Astrocyte of the spinal cord (primary cell): ENCODE results near the gene NR5A2.

Experiments used
- DNase-seq: peaks from one replicate; pipeline ENCODE4 v3.0.0; 2011; ENCODE audit warnings: low read depth, low spot score
- H3K4me3 ChIP-seq: 2 replicates; pipeline ENCODE4 v1.5.1; 2011; ENCODE audit warnings: low read depth, mild to moderate bottlenecking, low read length, moderate library complexity
- in situ Hi-C: cut with HindIII; loops from 2 replicates; pipeline ENCODE4 v1.10.0; 2017; ENCODE audit warnings: low sequenced_read_pairs
- TF ChIP-seq, protein P1 (sequence below): IDR thresholded peaks from 2 replicates; pipeline ENCODE4 v1.5.1; 2012; ENCODE audit warnings: low read depth, mild to moderate bottlenecking, low read length, inconsistent platforms

NR5A2 gene

GRCh38 chr1:200154069-200154767 is 126.7 kb downstream of the NR5A2 start:
- no peak for DNase-seq
- TF ChIP-seq, protein P1, sequence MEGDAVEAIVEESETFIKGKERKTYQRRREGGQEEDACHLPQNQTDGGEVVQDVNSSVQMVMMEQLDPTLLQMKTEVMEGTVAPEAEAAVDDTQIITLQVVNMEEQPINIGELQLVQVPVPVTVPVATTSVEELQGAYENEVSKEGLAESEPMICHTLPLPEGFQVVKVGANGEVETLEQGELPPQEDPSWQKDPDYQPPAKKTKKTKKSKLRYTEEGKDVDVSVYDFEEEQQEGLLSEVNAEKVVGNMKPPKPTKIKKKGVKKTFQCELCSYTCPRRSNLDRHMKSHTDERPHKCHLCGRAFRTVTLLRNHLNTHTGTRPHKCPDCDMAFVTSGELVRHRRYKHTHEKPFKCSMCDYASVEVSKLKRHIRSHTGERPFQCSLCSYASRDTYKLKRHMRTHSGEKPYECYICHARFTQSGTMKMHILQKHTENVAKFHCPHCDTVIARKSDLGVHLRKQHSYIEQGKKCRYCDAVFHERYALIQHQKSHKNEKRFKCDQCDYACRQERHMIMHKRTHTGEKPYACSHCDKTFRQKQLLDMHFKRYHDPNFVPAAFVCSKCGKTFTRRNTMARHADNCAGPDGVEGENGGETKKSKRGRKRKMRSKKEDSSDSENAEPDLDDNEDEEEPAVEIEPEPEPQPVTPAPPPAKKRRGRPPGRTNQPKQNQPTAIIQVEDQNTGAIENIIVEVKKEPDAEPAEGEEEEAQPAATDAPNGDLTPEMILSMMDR, result no peak
- no peak overlapping the region for H3K4me3 ChIP-seq
- in situ Hi-C loops, result no loop called here

- no peak for DNase-seq
- TF ChIP-seq, protein P1, result no peak
- in situ Hi-C loops, result no loop called here
- no peak overlapping the region for H3K4me3 ChIP-seq
Measured at GRCh38 chr1:200157715-200158114, 130.2 kb downstream of the NR5A2 start.

DNA sequence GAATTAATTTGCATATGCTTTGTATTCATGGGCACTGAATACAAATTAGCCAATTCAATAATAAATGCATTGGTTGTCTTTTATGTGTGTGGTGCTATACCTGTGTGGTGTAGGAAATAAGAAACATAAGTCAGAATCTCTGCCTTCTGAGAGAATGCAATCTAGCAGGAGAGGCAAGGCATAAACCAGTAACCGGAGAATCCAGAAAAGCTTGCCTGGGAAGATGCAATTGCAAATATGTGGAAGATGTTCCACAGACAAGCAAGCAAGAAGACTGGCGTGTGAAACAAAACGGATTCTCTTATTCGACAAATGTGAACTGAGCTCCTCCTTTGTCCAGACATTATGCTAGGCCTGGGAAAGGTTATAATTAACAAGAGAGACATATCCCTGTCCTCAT is 134.3 kb downstream of the NR5A2 start:
- TF ChIP-seq, protein P1, result no peak
- no peak overlapping the region for H3K4me3 ChIP-seq
- DNase-seq, result no peak
- in situ Hi-C loops, result no loop called here

GRCh38 chr1:200162258-200162657 is 134.7 kb downstream of the NR5A2 start:
- DNase-seq, result no peak
- TF ChIP-seq, protein P1, result no peak
- no peak overlapping the region for H3K4me3 ChIP-seq
- in situ Hi-C loops, result no loop called here

- in situ Hi-C loops, result no loop called here
- TF ChIP-seq, protein P1, result no peak
- H3K4me3 ChIP-seq, result no peak overlapping the region
- no peak for DNase-seq
Measured at GRCh38 chr1:200162877-200163276, 135.4 kb downstream of the NR5A2 start.

- DNase-seq, result no peak
- in situ Hi-C loops, result no loop called here
- TF ChIP-seq, protein P1, result no peak
- no peak overlapping the region for H3K4me3 ChIP-seq
Measured at GRCh38 chr1:200163911-200164310, 136.4 kb downstream of the NR5A2 start.
